HT-29 (cell line): ENCODE measurements around the gene STON2. TPM values are rescaled to one million over a fixed set of nuclear protein-coding genes. Genes with fewer than 3 reads are reported as not detected.

Source experiments
- DNase-seq: peaks from one replicate; pipeline ENCODE4 v3.0.0-alpha.2; 2015; ENCODE audit warnings: low spot score
- total RNA-seq: library from RNA; depleted of rRNA; stranded (reverse); fragments of >200 nt; shearing (Covaris generic); gene quantifications from 2 replicates; pipeline ENCODE4 v1.2.3, GENCODE V29; 2014

Gene STON2
- total RNA-seq, 1 experiment from 2014 or later = 1.6 TPM

DNA sequence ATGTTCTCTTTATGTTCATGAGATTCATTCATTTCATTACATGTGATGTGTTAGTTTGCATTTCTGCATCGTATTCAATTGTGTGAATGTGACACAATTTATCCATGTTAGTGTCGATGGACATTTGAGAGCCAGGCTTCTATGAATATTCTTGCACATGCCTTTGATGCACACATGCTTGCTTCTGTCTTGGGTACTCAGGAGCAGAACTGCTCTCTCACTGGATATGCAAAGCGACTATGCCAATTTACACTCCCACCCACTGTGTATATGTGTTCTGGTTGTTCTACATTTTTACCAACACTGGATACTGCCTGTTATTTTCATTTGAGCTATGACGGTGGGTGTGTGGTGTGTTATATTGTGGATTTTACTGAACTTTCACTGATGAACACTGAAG, 95.1 kb downstream of the STON2 start:
- DNase-seq = no peak

DNA sequence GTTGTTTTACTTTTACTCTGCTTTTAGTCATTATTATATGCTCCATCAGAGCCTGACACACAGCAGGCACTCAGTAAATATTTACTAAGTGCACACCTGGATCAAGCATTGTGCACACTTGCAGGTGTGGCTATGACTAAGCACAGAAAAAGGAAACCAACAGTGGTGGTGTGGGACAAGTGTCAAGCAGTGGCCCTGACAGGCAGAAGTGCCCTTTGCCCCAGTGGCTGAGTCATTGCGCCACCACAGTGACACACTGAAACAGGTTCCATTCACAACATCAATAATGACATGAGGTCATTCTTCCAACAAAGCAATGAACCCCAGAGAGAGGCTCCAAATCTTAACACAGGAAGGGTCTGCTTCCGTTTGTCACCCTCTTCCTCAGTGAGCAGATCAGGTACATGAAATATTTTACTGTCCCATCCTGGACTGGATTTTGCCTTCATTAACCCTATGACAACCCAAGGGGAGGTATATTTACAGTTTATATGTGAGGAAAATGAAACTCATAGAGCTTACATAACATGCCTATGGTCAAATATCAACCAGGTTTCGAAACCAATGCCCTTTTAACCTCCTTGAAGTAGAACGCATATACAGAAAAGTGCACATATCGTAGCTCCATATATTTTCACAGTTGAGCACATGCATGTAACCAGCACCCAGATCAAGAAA, 96.7 kb downstream of the STON2 start:
- peak; percentile 90 for DNase-seq

DNA sequence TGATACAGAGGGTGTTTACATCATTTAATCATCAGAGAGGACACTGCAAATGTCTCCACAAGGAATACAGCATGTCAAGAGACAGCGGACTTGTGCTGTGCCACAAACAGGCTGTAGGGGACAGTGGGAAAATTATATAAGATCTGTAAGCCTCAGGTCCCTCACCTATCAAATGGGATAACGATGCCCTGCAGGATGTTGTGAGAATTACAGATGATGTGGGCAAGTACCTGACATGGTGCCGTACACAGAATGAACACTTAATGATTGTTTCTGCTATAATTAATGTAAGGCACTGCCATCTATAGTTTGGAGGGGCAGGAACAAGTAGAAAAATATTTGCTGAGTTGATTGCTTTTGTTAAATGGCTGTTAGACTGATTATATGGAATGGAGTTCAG, 97.5 kb downstream of the STON2 start:
- peak; percentile 23 for DNase-seq

DNA sequence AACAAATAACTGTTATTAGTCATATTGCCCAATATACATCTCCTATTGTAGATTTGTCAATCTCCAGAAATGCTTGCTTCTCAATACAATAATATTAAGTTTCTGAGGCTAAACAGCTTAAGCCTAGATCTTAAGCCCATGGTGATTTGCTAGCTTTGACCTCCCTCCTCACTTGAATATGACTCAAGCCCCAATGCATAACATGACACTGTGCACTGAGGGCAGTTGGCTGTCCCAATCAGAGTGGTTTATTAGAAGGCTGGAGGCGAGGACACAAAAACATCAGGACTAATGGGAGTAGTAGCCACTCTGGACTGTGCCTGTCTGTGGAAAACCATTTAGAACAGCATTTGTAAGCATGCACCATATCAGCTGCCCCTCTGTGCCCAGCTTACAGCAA, 98.3 kb downstream of the STON2 start:
- no peak for DNase-seq

DNA sequence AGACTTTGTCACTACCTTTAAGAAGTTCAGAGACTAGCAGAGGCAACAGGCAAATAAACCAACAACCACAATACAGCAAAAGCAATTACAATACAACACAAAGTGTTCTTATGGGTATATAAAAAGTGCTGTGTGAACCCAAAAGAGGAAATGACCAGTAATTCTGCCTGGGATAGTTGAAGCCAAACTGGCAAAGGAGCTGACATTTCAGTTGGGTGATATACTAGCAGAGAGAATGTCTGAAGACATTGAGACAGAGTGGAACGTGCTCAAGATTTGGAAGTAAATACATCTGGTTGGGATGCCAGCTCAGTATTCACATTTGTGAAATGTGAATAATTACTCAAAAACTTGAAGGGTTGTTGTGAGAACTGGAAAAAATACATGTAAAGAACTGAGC, 98.8 kb downstream of the STON2 start:
- no peak for DNase-seq

DNA sequence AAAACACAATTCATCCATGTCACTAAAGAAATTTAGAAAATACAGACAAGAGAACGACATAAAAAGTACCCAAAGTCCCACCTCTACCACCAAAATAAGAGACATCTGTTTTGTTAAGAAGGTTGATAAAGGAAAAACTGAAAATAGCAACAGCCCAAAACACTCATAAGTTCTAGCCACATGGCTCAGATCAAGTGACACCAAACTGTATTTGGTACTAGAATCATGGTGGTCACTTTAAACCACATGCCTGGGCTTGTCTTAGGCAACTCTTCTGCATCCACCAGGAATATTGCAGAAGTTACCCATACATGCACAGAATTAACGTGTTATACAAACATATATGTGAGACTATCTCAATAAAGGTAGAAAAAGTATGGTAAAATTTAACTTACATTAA, 101.2 kb downstream of the STON2 start:
- no peak for DNase-seq

DNA sequence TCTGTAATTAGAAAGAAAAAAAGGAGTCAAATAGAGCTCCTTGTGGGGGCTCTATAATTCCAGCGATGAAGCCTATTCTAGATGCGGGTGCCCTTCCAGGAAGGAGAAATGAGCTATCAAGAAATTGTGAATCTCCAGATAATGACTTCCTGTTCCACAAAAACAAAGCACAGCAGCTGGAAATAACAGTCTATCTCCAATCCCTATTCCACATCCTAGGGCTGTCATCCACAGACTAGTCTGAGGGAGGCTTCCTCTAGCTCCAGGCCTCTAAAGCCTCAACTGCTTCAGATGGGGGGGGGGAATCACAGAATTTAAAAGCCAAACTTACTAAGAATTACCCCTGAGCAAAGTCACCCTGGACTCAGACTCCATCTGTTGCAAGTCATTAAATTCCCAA, 102.0 kb downstream of the STON2 start:
- DNase-seq = no peak

DNA sequence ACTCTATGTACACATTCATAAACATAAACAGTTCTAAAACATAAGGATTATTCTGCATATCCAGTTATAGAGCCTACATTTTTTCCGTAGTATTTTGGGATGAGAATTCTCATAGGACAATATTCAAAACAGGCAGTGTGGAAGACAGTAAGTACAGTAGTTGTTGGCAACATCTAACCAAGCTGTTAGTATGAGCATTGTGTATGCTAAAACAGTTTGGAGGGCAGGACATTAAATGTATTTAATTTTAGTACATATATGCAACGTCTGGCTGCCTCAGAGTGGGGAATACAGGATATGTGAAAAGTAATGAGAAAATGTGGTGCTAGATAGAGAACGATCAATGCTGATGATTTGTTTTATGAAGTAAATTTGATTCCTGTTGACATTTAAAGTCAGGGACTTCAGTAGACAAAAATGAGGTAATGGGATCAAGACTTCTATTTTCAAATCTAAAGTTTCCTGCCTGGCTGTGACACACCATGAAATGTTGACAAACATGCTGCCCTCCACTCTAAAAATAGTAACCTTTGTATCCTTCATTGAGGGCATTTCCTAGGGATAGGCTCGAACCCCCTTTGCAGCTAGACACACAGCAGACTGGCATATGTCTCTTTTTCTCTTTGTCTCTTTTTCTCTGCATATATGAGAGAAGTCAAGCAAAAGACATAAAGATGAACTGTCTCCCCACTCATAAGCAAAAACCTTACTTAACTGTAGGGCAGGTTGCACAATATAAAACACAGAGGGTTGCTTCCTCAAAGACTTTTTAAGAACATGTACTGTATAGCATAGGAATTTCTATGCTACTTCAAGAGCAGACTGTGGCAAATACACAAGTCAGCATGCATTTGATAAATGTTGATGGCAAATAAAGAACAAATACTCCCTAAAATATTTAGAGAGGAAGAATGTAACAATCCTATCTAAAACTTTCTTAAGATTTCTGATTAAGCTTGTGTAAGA, 103.9 kb downstream of the STON2 start:
- no peak for DNase-seq

DNA sequence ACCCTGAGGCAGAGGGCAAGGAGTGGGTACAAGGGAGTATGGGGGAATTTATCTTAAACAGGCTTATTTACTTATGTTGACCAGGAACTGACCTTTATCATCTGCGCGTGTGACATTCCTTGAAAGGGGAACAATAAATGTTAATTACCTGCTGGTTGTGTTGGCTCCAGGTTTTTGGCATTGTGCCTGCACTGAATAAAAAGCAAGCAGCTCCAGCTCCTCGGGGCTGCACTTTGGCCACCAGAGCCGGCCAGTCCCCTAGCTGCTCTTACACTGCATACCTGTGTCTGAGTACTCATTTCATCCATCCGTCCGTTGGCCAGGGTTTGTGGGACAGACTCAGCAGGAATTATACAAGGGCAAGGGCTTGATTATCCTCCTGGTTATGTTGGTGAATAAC, 110.6 kb downstream of the STON2 start:
- DNase-seq = peak; percentile 11

DNA sequence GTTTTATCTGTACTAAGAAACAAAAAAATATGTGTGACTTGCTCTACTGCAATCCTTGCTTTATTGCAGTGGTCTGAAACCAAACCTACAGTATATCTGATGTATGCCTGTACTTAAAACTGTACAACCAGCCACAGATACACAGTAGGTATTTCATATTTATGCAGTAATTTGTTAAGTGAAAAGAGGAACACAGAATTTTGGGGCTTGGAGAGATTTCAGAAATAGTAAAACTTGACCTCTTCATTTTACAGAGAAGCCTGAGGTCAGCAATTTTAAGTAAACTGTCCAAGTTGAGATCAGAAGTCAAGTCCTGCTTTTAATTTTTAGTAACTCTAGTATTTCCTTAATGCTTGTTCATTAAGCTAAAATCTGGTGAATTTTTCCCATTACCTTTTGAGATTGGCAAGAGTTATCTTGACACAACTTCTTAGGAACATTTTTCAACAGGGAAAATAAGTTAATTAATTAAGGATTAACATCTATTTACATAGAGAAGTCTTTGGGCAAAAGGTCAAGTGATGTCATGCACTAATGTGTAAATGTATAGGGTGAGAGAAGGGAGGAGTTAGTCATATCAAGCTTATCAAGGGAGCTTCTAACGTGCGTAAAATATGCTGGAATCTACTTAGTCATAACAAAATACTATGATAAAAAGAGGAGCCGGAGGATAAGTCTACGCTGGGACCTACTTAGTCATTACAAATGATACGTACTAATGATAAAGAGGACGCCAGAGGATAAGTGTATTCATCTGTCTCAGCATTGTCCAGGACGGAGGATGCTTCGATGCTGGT, 113.4 kb downstream of the STON2 start:
- DNase-seq = no peak

DNA sequence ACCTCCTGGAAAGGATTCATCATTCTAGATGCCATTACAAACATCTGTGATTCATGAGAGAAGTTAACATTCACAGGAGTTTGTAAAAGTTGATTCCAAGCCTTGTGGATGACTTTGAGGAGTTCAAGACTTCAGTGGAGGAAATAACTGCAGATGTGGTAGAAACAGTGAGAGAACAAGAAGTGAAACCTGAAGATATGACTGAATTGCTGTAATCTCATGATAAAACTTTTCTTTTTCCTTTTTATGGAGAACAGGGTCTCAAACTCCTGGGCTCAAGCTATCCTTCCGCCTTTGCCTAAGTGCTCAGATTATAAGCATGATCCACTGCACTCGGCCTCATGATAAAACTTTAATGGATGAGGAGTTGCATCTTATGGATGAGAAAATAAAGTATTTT, 114.9 kb downstream of the STON2 start:
- DNase-seq = no peak

DNA sequence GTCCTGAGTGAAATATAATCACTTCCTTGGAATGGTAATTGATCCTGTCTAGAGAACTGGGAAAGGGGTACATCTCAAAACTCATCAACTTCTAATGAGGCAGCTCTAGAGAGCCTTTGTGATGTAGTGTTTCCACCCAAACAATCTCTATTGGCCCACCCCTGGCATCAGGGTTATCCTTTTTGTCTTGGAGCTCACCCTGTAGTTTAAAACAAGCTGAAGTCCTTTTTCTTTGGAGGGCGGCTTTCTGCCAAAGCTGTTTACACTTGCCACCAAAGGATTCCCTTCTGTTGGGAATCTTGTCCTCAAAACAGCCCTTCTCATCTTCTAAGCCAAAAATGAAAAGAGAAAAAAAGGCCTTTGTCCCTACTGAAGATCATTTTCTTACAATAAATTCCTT, 118.8 kb downstream of the STON2 start:
- no peak for DNase-seq

DNA sequence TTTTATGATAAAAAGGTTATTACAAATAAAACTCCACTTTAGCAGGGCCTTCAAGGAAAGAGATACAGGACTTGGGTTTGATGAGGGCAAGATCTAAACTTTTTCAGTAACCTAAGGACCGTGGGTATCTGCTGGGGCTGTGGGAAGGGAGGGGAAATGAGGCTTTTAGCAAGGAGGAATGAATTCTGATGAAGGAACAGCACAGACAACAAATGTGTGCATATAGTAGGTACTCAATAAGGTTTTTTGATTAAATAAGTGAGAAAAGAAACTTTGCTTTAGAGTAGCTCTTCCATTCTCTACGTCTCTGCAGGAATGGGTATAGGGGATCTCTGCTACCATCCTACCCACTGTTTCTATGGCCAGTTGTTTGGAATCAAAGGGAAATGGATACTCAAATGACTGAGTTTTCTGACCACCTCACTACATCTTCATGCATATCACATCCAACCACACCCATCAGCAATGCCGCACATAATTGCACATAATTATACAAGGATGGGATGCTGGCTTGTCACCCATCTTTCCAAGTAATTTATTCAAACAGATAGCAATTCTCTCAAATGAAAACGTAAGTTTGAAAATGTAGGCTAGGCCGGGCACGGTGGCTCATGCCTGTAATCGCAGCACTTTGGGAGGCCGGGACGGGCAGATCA, 119.9 kb downstream of the STON2 start:
- DNase-seq = no peak

DNA sequence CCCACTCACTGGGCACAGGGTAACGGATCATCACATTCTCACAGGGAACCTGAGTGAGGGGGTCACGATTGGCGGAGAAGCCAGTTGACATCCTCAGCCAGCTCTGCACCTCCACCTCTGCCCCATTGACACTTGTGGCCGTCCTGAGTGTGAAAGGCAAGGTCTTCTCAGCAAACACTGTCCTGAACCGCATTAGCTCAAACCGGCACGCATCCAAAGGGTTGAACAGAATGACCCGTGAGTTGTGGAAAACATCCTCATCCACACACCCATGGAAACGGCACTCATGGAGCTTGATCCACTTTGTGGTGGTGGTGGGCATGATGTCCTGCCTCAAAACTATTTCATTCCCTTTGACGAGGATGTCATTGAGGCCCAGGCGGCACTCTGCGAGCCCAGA, 123.0 kb downstream of the STON2 start:
- no peak for DNase-seq

DNA sequence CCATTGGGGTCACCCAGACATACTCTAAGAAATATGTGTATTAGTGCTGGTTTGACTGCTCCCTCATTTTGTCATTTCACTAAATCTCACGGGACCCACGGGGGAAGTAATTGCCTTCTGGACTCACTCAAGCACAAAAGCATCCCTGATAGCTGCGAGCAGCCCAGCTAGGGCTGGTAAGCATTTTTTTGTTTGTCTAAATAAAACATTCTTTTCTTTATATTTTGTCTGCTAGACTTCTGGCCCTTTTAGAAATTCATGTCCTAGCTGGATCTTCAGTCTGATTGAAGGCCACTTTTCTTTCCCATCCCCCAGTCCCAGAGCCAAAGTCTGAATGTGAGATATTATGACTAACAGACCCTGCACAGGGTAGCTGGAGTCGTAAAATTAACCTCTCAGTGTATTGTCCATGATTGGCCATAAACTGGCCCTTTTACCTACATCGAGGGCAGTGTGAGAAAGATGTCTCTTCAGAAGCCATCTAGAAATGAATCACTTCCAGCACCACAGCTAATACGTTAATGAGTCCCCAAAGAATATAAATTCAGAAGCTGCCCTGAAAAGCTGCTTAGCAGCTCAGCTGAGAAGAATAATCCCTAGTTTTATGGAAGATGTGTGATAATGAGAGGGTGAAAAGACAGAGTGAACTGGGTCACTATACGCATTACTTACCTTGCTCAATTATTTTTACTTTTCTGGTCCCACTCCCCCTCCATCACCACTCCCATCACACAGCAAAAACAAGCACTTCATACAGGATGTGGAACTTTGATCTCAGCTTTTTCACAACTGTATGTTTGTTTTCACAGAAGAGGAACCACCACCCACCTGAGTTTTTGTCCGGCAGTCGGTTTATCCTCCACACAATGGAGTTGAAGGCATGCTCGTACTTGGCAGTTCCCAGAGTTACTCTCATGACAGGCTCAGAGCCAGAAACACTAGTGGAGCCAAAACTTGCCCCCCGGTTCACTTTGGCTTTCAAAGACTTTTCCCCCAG, 123.8 kb downstream of the STON2 start:
- DNase-seq = no peak

DNA sequence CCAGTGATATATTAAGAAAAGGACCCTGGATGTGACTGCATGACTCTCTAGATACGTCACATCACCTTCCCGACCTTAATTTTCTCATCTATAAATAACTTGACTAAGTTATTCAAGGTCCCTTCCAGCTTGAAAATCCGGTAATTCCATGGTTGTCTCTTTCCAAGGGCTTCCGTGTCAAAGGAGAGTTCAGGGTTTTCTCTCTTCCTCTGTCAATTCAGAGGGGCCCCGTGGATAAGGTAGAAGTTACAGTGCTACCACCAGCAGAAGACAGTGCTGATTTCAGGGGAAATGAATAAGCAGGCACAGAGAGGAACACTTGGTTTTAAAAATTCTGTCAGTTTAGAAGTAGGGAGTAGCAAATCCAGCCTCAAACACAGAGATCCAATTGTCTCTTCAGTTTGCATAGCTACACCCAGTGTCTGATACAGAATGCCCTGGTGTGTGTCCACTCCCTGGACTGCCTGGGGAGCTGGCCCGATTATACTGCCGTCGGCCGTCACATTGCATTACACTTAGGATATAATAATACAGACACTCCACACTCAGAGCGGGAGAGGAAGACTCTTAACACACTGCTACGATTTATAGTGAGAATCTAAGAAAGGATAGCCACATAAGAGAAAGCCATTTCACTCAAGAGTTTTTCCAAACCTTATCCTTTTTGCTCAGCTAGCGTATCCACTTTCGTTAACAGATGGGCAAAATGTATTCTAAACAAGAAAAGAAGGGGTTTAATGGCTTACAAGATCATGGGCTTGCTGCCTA, 124.6 kb downstream of the STON2 start:
- DNase-seq = no peak

DNA sequence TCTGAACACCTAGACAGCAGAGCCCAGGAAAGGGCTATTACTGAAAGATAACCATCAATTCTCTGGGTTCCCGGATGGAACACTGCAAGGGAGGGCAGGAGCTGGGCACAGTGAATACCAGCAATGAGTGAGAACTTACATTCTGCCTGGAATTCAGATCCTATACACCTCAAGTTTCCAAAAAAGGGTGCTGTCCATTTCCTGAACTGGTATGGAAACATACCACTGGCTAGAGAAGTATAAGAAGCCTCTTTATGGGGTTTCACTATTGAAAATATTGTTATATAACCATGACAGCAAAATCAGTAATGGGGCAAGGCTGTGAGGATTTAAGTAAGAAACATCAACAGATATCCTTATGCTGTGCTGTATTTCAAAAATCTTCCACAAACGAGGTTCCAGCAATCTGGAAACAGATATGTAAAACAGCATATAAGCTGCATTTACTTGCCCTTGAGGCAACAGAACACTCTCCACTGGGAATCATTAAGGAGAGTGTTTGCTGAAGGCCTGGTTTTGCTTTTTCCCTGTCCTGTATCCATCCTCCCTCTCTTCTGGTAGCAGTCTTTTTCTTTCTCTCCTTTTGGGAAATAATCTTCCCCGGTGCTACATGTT, 126.1 kb downstream of the STON2 start:
- no peak for DNase-seq

DNA sequence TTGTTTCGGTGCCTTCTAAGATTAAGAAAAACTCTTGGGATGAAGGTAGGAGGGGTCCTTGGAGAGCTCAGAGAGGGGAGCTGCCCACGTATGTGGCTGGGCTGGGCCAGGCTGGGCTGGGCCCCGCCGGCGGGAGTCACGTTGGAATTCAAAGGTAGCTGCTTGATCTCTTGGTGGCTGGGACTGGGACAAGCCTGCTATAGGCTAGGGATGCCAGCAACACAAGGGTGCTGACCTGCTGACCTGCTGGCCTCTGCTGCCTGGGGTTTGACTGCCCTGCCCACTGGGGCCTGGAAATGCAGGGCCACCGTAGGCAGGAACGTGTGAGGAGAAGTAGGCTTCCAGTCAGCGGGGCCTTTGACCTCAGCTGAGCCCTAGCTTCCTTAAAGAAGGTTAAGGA, 126.6 kb downstream of the STON2 start:
- no peak for DNase-seq

DNA sequence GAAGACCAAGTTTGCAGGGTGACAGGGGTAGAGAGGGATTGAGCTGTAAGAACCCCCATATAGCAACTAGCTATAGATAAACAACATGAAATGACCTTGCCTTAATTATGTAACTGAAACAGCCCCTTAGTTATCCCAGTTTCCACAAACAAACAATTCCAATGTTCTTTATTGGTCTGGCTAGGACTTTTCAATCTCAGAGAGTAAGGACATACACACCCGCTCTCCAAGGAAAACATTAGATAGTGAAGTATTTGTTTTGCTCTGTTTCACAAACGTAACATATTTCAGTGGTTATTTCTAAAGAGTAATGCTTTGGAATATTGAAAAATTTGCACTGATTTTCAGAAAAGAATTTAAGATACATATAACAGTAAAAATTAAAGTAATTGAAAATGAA, 127.8 kb downstream of the STON2 start:
- DNase-seq = no peak
